ENCODE data around the gene FCN3. TPM values are rescaled to one million over a fixed set of nuclear protein-coding genes. Genes with fewer than 3 reads are reported as not detected.

The FCN3 gene
- total and polyA plus RNA-seq, 9 of the 15 experiments (the other 6 are each of a cell fraction or from before 2014, with no cell fraction given): 0.49 TPM; not detected in 8

DNA sequence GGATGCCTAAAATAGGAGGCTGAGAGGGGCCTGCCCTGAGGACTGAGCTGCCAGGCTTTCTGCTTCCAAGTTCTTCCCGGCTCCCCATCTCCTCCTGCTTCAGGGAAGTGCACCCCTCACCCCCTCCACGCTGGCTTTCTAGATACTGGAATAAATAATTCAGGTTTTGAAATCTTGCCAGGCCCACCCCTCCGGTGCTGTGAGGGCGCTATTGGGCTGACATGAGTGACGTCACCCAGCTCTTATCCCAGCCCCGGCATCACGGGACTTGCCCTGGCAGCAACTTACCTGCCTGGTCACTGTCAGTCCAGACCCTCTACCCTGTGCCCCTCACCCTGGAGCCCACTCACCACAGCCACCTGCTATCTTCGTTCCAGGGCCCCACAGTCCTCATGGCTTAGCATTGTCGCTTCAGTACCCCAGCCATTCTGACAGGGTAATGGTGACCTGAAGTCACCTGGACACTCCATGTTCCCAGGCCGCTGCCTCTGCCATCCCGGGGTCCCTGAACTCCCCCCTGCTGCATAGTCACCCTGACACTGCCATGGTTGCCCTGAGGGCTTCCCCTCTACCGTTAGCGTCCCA, 17.0 kb upstream of the FCN3 start (continued):
- TF ChIP-seq CEBPZ (IDR thresholded peaks at IDR 0.05; ENCODE audit: borderline replicate concordance, low read depth, low read length) (no peak), ZNF699 (CRISPR knock-in tag; IDR thresholded peaks at IDR 0.05; ENCODE audit: insufficient replicate concordance) (no peak), TCFL5 (CRISPR knock-in tag; conservative IDR thresholded peaks at IDR 0.05) (no peak), ZBTB12 (CRISPR knock-in tag; IDR thresholded peaks at IDR 0.05) (0 out of 2 replicates have a peak, but pooled peaks have one; percentile 29), MCM3 (IDR thresholded peaks at IDR 0.05) (no peak), E2F6 (IDR thresholded peaks at IDR 0.05; ENCODE audit: borderline replicate concordance in 1 of 2, extremely low read depth in 1 of 2, insufficient read depth in 1 of 2, insufficient read length in 1 of 2, low read depth in 1 of 2, low read length in 1 of 2, poor library complexity in 1 of 2, severe bottlenecking in 1 of 2) (no peak), ATF1 (CRISPR knock-in tag; IDR thresholded peaks at IDR 0.05) (no peak), ATF1 (tag; IDR thresholded peaks at IDR 0.05) (peak; percentile 47), BRD9 (IDR thresholded peaks at IDR 0.05; ENCODE audit: low read depth, partially characterized antibody) (no peak), POLR2A (conservative IDR thresholded peaks at IDR 0.05) (no peak), NFIC (IDR thresholded peaks at IDR 0.05) (peak; percentile 65), NCOR1 (IDR thresholded peaks at IDR 0.05) (no peak), ZBTB33 (CRISPR knock-in tag; IDR thresholded peaks at IDR 0.05) (0 out of 2 replicates have a peak, but pooled peaks have one; percentile 4), CBX5 (IDR thresholded peaks at IDR 0.05; ENCODE audit: borderline replicate concordance, low read depth) (no peak), ZBTB1 (CRISPR knock-in tag; IDR thresholded peaks at IDR 0.05; ENCODE audit: borderline replicate concordance, low read depth) (peak; percentile 25; the same call in 1 of the 2 replicates)
- TF ChIP-seq, protein P1, sequence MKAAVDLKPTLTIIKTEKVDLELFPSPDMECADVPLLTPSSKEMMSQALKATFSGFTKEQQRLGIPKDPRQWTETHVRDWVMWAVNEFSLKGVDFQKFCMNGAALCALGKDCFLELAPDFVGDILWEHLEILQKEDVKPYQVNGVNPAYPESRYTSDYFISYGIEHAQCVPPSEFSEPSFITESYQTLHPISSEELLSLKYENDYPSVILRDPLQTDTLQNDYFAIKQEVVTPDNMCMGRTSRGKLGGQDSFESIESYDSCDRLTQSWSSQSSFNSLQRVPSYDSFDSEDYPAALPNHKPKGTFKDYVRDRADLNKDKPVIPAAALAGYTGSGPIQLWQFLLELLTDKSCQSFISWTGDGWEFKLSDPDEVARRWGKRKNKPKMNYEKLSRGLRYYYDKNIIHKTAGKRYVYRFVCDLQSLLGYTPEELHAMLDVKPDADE (conservative IDR thresholded peaks at IDR 0.05; ENCODE audit: control insufficient read depth, low read depth, low read length): 0 out of 2 replicates have a peak, but pooled peaks have one; percentile 31
- TF ChIP-seq, protein P2, sequence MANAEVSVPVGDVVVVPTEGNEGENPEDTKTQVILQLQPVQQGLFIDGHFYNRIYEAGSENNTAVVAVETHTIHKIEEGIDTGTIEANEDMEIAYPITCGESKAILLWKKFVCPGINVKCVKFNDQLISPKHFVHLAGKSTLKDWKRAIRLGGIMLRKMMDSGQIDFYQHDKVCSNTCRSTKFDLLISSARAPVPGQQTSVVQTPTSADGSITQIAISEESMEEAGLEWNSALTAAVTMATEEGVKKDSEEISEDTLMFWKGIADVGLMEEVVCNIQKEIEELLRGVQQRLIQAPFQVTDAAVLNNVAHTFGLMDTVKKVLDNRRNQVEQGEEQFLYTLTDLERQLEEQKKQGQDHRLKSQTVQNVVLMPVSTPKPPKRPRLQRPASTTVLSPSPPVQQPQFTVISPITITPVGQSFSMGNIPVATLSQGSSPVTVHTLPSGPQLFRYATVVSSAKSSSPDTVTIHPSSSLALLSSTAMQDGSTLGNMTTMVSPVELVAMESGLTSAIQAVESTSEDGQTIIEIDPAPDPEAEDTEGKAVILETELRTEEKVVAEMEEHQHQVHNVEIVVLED (CRISPR knock-in tag; IDR thresholded peaks at IDR 0.05): no peak
